H9 (cell line): Measurements from ENCODE around the gene HMOX1. TPM values are rescaled to one million over a fixed set of nuclear protein-coding genes. Genes with fewer than 3 reads are reported as not detected.

ENCODE experiments used
- DNase-seq: peaks from one replicate; pipeline ENCODE4 v3.0.0-alpha.2; 2017
- H2AFZ ChIP-seq: one replicate; pipeline ENCODE4 v1.6.1; 2013; ENCODE audit warnings: mild to moderate bottlenecking, low read length, control low read depth, moderate library complexity
- H2AK5ac ChIP-seq: 2 replicates; pipeline ENCODE4 v1.6.1; 2013; ENCODE audit warnings: low read length, control low read depth, mixed read lengths; ENCODE audit not compliant: insufficient read length
- H2BK120ac ChIP-seq: one replicate; pipeline ENCODE4 v1.6.1; 2013; ENCODE audit warnings: low read depth, mild to moderate bottlenecking, low read length, control low read depth, inconsistent platforms; ENCODE audit not compliant: poor library complexity, severe bottlenecking
- H2BK12ac ChIP-seq: 2 replicates; pipeline ENCODE4 v1.6.1; 2013; ENCODE audit warnings: low read length, control low read depth, mixed read lengths, low read depth; ENCODE audit not compliant: insufficient read length
- H2BK15ac ChIP-seq: 2 replicates; pipeline ENCODE4 v1.6.1; 2013; ENCODE audit warnings: low read depth, low read length, control low read depth
- H2BK20ac ChIP-seq: one replicate; pipeline ENCODE4 v1.6.1; 2013; ENCODE audit warnings: low read depth, mild to moderate bottlenecking, low read length, control low read depth, inconsistent platforms; ENCODE audit not compliant: poor library complexity, severe bottlenecking
- H2BK5ac ChIP-seq: 2 replicates; pipeline ENCODE4 v1.6.1; 2013; ENCODE audit warnings: low read length, control low read depth, mixed read lengths; ENCODE audit not compliant: insufficient read length
- H3K14ac ChIP-seq: 2 replicates; pipeline ENCODE4 v1.6.1; 2013; ENCODE audit warnings: low read length, control low read depth; ENCODE audit not compliant: insufficient read depth
- H3K18ac ChIP-seq: 2 replicates; pipeline ENCODE4 v1.6.1; 2013; ENCODE audit warnings: low read depth, mild to moderate bottlenecking, mixed read lengths, low read length, control low read depth; ENCODE audit not compliant: insufficient read length
- H3K23ac ChIP-seq: 2 replicates; pipeline ENCODE4 v1.6.1; 2013; ENCODE audit warnings: low read length, control low read depth, mixed read lengths, low read depth; ENCODE audit not compliant: insufficient read length
- H3K23me2 ChIP-seq: 2 replicates; pipeline ENCODE4 v1.6.1; 2013; ENCODE audit warnings: low read depth, mild to moderate bottlenecking, mixed read lengths, low read length, control low read depth; ENCODE audit not compliant: insufficient read length, poor library complexity, severe bottlenecking
- H3K27ac ChIP-seq: 2 replicates; pipeline ENCODE4 v1.5.1; 2013; ENCODE audit warnings: low read length, control low read depth, mixed read lengths, low read depth; ENCODE audit not compliant: insufficient read length
- H3K27me3 ChIP-seq: 2 replicates; pipeline ENCODE4 v1.6.1; 2013; ENCODE audit warnings: low read length, control low read depth, inconsistent platforms; ENCODE audit not compliant: insufficient read depth
- H3K4ac ChIP-seq: 2 replicates; pipeline ENCODE4 v1.6.1; 2013; ENCODE audit warnings: low read depth, mild to moderate bottlenecking, control low read depth, inconsistent platforms, low read length, moderate library complexity
- H3K4me1 ChIP-seq: 2 replicates; pipeline ENCODE4 v1.6.1; 2013; ENCODE audit warnings: low read length, control low read depth, inconsistent platforms; ENCODE audit not compliant: insufficient read depth
- H3K4me2 ChIP-seq: 2 replicates; pipeline ENCODE4 v1.6.1; 2013; ENCODE audit warnings: low read length, control low read depth, mixed read lengths; ENCODE audit not compliant: insufficient read length, insufficient read depth
- H3K56ac ChIP-seq: 2 replicates; pipeline ENCODE4 v1.6.1; 2013; ENCODE audit warnings: low read depth, mild to moderate bottlenecking, mixed read lengths, low read length, control low read depth; ENCODE audit not compliant: insufficient read length
- H3K79me1 ChIP-seq: 2 replicates; pipeline ENCODE4 v1.6.1; 2013; ENCODE audit warnings: low read depth, mild to moderate bottlenecking, moderate library complexity, low read length, control low read depth, inconsistent platforms; ENCODE audit not compliant: insufficient read depth, poor library complexity, severe bottlenecking
- H3K79me2 ChIP-seq: 2 replicates; pipeline ENCODE4 v1.6.1; 2013; ENCODE audit warnings: low read length, control low read depth, inconsistent platforms; ENCODE audit not compliant: insufficient read depth
- H3K9ac ChIP-seq: 2 replicates; pipeline ENCODE4 v1.6.1; 2013; ENCODE audit warnings: low read length, control low read depth, mixed read lengths; ENCODE audit not compliant: insufficient read length; ENCODE audit errors: extremely low read depth
- H3K9me3 ChIP-seq: one replicate; pipeline ENCODE4 v1.6.1; 2013; ENCODE audit warnings: low read depth, low read length, inconsistent platforms; ENCODE audit not compliant: control insufficient read depth
- H3T11ph ChIP-seq: one replicate; pipeline ENCODE4 v1.6.1; 2013; ENCODE audit warnings: mild to moderate bottlenecking, low read length, control low read depth, inconsistent platforms
- H4K20me1 ChIP-seq: one replicate; pipeline ENCODE4 v1.6.1; 2013; ENCODE audit not compliant: control insufficient read depth, insufficient read length, insufficient read depth
- H4K5ac ChIP-seq: 2 replicates; pipeline ENCODE4 v1.6.1; 2013; ENCODE audit warnings: low read depth, mild to moderate bottlenecking, mixed read lengths, low read length, control low read depth; ENCODE audit not compliant: insufficient read length
- H4K8ac ChIP-seq: replicated peaks from 2 replicates; pipeline ENCODE4 v1.6.1; 2013; ENCODE audit warnings: low read length, control low read depth, mixed read lengths, low read depth; ENCODE audit not compliant: insufficient read length
- H4K91ac ChIP-seq: 2 replicates; pipeline ENCODE4 v1.6.1; 2013; ENCODE audit warnings: low read depth, mild to moderate bottlenecking, moderate library complexity, mixed read lengths, low read length, control low read depth; ENCODE audit not compliant: insufficient read length
- H3K27ac Mint-ChIP-seq, 3 experiments: 2 replicates in 2 of 3; 3 replicates in 1 of 3; pipeline ENCODE4 v1.8.0; 2020 to 2021; ENCODE audit warnings: mixed read lengths in 3 of 3, mild to moderate bottlenecking in 1 of 3, moderate library complexity in 1 of 3
- H3K27me3 Mint-ChIP-seq: 2 replicates; pipeline ENCODE4 v1.8.0; 2021; ENCODE audit warnings: low read depth, mild to moderate bottlenecking, moderate library complexity, mixed read lengths
- H3K36me3 Mint-ChIP-seq, 3 experiments: 2 replicates in 2 of 3; 3 replicates in 1 of 3; pipeline ENCODE4 v1.8.0; 2020 to 2021; ENCODE audit warnings: low read depth in 3 of 3, mixed read lengths in 3 of 3; ENCODE audit not compliant: insufficient read depth in 1 of 3
- H3K4me1 Mint-ChIP-seq, 2 experiments: 2 replicates each; pipeline ENCODE4 v1.8.0; 2020; ENCODE audit warnings: mixed read lengths in 2 of 2
- H3K4me3 Mint-ChIP-seq, 2 experiments: 2 replicates in 1 of 2; 3 replicates in 1 of 2; pipeline ENCODE4 v1.8.0; 2020 to 2021; ENCODE audit warnings: mild to moderate bottlenecking in 2 of 2, mixed read lengths in 2 of 2, moderate library complexity in 1 of 2
- H3K9me3 Mint-ChIP-seq, 2 experiments: 2 replicates in 1 of 2; 3 replicates in 1 of 2; pipeline ENCODE4 v1.8.0; 2020; ENCODE audit warnings: mild to moderate bottlenecking in 2 of 2, mixed read lengths in 2 of 2, moderate library complexity in 1 of 2
- WGBS: extraction: QIAGEN DNeasy Blood & Tissue Kit; methylation state at CpG from one replicate; pipeline ENCODE4 v1.1.7; 2013; ENCODE audit warnings: missing lambda C conversion rate, low lambda C conversion rate, mixed read lengths; ENCODE audit not compliant: insufficient read length; ENCODE audit errors: extremely low coverage; 5-methylcytosine and 5-hydroxymethylcytosine counted together
- total RNA-seq: library from RNA; stranded (reverse); gene quantifications from 2 replicates; pipeline ENCODE4 v1.2.1, GENCODE V29; 2021
- TF ChIP-seq, protein P1 (sequence below): fragments of 200-600 bp; sonication (generic); conservative IDR thresholded peaks from 3 replicates; pipeline ENCODE4 v1.8.0; 2021; ENCODE audit warnings: antibody characterized with exemption, mild to moderate bottlenecking

The HMOX1 gene
- total RNA-seq, 1 experiment from 2014 or later, result 22.7 TPM

DNA sequence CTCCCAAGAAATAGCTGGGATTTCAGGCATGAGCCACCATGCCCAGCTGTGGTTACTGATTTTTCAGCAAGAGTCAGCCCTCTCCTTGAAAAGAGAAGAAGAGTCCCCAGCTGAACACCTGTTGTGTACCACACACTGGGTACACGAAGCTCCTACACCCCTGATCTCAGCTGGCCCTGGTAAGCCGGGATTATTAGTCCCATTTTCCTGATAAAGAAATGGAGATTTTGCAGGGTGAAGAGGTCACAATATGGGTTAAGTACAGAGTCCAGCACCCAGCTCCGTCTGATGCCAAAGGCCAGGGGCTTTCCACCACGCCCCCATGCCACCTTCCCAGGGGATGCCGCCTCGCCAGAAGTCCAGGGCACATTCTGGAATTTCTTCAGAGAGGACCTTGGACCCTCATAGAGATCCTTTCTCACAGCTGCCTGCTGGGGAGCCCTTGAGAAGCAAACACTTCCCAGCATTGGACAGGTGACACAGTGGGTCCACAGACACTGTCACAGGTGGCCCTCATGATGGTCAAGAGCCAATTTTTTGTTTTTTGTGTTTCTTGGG is 19.8 kb upstream of the HMOX1 start:
- DNase-seq, result no peak
- Mint-ChIP-seq H3K4me1 (peaks cover 0 to 3% of the 10 kb centered on the region in 2 experiments; a peak in 1 of 4 replicates), H3K27ac (no peak overlapping the region), H3K4me3 (no peak overlapping the region), H3K27me3 (no peaks in the 10 kb centered on the region), H3K36me3 (no peaks in the 10 kb centered on the region), H3K9me3 (no peaks in the 10 kb centered on the region)
- Histone ChIP-seq H3K27ac (no peak overlapping the region), H4K20me1 (no peaks in the 10 kb centered on the region), H3K79me1 (no peaks in the 10 kb centered on the region), H3K23me2 (no peaks in the 10 kb centered on the region), H3K23ac (no peak overlapping the region), H4K5ac (no peak overlapping the region), H3K9ac (no peak overlapping the region), H3K18ac (no peak overlapping the region), H2BK15ac (no peak overlapping the region), H2BK20ac (no peak overlapping the region), H3K4me1 (no peaks in the 10 kb centered on the region), H2BK5ac (no peak overlapping the region), H2AK5ac (no peak overlapping the region), H4K8ac (no peak overlapping the region), H3K9me3 (no peaks in the 10 kb centered on the region), H3K27me3 (no peaks in the 10 kb centered on the region), H3K56ac (no peak overlapping the region), H3K79me2 (no peaks in the 10 kb centered on the region), H2AFZ (no peak overlapping the region), H3K4ac (no peak overlapping the region), H3K14ac (no peak overlapping the region), H3K4me2 (no peak overlapping the region), H3T11ph (no peak overlapping the region), H2BK120ac (no peak overlapping the region), H2BK12ac (no peak overlapping the region), H4K91ac (no peak overlapping the region)
- TF ChIP-seq, protein P1, sequence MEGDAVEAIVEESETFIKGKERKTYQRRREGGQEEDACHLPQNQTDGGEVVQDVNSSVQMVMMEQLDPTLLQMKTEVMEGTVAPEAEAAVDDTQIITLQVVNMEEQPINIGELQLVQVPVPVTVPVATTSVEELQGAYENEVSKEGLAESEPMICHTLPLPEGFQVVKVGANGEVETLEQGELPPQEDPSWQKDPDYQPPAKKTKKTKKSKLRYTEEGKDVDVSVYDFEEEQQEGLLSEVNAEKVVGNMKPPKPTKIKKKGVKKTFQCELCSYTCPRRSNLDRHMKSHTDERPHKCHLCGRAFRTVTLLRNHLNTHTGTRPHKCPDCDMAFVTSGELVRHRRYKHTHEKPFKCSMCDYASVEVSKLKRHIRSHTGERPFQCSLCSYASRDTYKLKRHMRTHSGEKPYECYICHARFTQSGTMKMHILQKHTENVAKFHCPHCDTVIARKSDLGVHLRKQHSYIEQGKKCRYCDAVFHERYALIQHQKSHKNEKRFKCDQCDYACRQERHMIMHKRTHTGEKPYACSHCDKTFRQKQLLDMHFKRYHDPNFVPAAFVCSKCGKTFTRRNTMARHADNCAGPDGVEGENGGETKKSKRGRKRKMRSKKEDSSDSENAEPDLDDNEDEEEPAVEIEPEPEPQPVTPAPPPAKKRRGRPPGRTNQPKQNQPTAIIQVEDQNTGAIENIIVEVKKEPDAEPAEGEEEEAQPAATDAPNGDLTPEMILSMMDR, result no peak
- no CpG with 5 or more reads among the region's 6 CpGs for WGBS
